Endothelial cell (in vitro differentiated cells): ENCODE data around the gene HMG20A. TPM values are rescaled to one million over a fixed set of nuclear protein-coding genes. Genes with fewer than 3 reads are reported as not detected.

ENCODE experiments used
- DNase-seq: peaks from one replicate; pipeline ENCODE4 v3.0.0; 2021; ENCODE audit warnings: low spot score
- H3K27ac Mint-ChIP-seq: one replicate; pipeline ENCODE4 v1.8.0; 2021; ENCODE audit warnings: mixed read lengths, inconsistent platforms; ENCODE audit not compliant: unreplicated experiment
- H3K27me3 Mint-ChIP-seq: one replicate; pipeline ENCODE4 v1.8.0; 2021; ENCODE audit warnings: mild to moderate bottlenecking, moderate library complexity, mixed read lengths, inconsistent platforms; ENCODE audit not compliant: unreplicated experiment
- H3K36me3 Mint-ChIP-seq: one replicate; pipeline ENCODE4 v1.8.0; 2021; ENCODE audit warnings: mild to moderate bottlenecking, low read depth, mixed read lengths, inconsistent platforms; ENCODE audit not compliant: unreplicated experiment
- H3K4me1 Mint-ChIP-seq: one replicate; pipeline ENCODE4 v1.8.0; 2021; ENCODE audit warnings: mild to moderate bottlenecking, mixed read lengths, inconsistent platforms; ENCODE audit not compliant: unreplicated experiment
- H3K4me3 Mint-ChIP-seq: one replicate; pipeline ENCODE4 v1.8.0; 2021; ENCODE audit warnings: mild to moderate bottlenecking, mixed read lengths, inconsistent platforms; ENCODE audit not compliant: unreplicated experiment
- H3K9me3 Mint-ChIP-seq: one replicate; pipeline ENCODE4 v1.8.0; 2021; ENCODE audit warnings: mixed read lengths, inconsistent platforms; ENCODE audit not compliant: unreplicated experiment
- total RNA-seq: library from RNA; stranded (reverse); fragmentation: NEBNext Ultra II Directional; extraction: Animal tissue kit (Norgen Biotek cat#: 25700); gene quantifications from one replicate; pipeline ENCODE4 v1.2.1, GENCODE V29; 2021; ENCODE audit not compliant: unreplicated experiment
- TF ChIP-seq, protein P1 (sequence below): fragments of 200-600 bp; sonication (generic); IDR thresholded peaks from one replicate; pipeline ENCODE4 v1.5.0; 2021; ENCODE audit warnings: antibody characterized with exemption; ENCODE audit not compliant: unreplicated experiment

The HMG20A gene
- total RNA-seq, 1 donor from 2014 or later = 111 TPM

DNA sequence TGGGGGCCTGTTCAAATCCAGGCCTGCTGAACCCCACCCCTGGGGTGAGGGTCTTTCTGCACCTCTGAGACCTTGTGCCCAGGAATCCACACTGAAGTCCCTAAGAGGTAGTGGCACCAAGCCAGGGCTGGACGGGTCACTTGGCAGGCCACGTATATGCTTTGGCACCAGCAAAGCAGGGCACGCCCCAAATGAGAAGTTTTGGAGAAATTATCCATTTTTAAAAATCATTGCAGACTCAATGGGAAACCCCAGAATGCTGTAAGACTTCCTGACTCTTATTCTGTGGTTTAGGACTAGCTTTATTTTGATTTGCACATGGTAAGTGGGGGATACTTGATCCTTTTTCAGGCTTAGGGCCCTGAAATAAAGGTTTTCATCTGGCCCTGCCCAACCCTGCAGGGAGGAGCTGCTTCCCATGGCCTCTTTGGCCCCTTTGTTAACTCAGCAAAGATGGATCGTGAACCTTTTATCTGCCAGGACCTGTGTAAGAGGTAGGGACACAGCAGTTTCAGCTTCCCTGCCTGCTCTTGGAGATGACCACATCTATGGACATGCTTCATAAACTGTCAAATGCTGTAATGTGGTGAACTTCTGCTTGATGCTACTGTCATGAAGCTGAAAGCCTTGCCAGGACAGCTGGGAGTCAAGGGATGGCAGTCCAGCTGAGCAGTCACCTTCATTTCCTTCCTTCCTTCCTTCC lies 88.0 kb downstream of the HMG20A start:
- no peak for DNase-seq
- Mint-ChIP-seq H3K27ac (no peak overlapping the region), H3K27me3 (peaks cover 7% of the 10 kb centered on the region), H3K9me3 (no peaks in the 10 kb centered on the region), H3K4me3 (peak overlapping the region; percentile 13), H3K36me3 (peaks cover 11% of the 10 kb centered on the region), H3K4me1 (peaks cover 51% of the 10 kb centered on the region)
- TF ChIP-seq, protein P1, sequence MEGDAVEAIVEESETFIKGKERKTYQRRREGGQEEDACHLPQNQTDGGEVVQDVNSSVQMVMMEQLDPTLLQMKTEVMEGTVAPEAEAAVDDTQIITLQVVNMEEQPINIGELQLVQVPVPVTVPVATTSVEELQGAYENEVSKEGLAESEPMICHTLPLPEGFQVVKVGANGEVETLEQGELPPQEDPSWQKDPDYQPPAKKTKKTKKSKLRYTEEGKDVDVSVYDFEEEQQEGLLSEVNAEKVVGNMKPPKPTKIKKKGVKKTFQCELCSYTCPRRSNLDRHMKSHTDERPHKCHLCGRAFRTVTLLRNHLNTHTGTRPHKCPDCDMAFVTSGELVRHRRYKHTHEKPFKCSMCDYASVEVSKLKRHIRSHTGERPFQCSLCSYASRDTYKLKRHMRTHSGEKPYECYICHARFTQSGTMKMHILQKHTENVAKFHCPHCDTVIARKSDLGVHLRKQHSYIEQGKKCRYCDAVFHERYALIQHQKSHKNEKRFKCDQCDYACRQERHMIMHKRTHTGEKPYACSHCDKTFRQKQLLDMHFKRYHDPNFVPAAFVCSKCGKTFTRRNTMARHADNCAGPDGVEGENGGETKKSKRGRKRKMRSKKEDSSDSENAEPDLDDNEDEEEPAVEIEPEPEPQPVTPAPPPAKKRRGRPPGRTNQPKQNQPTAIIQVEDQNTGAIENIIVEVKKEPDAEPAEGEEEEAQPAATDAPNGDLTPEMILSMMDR = no peak

- H3K27me3 Mint-ChIP-seq = peaks cover 6% of the 10 kb centered on the region
- H3K4me1 Mint-ChIP-seq = peaks cover 54% of the 10 kb centered on the region
- H3K4me3 Mint-ChIP-seq = no peak overlapping the region
- no peaks in the 10 kb centered on the region for H3K9me3 Mint-ChIP-seq
- no peak for DNase-seq
- H3K36me3 Mint-ChIP-seq = peaks cover 7% of the 10 kb centered on the region
- TF ChIP-seq, protein P1 = no peak
- no peak overlapping the region for H3K27ac Mint-ChIP-seq
Measured at GRCh38 chr15:77510066-77511057, 89.7 kb downstream of the HMG20A start.

DNA sequence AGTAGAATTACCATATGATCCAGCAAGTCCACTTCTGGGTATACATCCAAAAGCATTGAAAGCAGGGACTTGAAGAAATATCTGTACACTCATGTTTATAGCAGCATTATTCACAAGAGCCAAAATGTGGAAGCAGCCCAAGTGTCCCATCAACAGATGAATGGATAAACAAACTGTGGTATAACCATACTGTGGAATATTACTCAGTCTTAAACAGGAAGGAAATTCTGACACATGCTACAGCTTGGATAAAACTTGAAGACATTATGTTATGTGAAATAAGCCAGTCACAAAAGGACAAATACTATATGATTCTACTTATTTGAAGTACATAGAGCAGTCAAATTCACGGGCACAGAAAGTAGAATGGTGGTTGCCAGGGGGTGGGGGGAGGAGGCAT lies 91.2 kb downstream of the HMG20A start:
- H3K27me3 Mint-ChIP-seq = peaks cover 9% of the 10 kb centered on the region
- H3K36me3 Mint-ChIP-seq = peaks cover 6% of the 10 kb centered on the region
- TF ChIP-seq, protein P1 = no peak
- H3K9me3 Mint-ChIP-seq = no peaks in the 10 kb centered on the region
- H3K4me3 Mint-ChIP-seq = no peak overlapping the region
- peak overlapping the region; percentile 18 for H3K27ac Mint-ChIP-seq
- H3K4me1 Mint-ChIP-seq = peaks cover 46% of the 10 kb centered on the region
- no peak for DNase-seq

- H3K9me3 Mint-ChIP-seq = no peaks in the 10 kb centered on the region
- DNase-seq = no peak
- H3K27me3 Mint-ChIP-seq = peaks cover 7% of the 10 kb centered on the region
- no peak overlapping the region for H3K4me3 Mint-ChIP-seq
- no peak overlapping the region for H3K27ac Mint-ChIP-seq
- no peaks in the 10 kb centered on the region for H3K36me3 Mint-ChIP-seq
- TF ChIP-seq, protein P1 = no peak
- H3K4me1 Mint-ChIP-seq = peaks cover 32% of the 10 kb centered on the region
Measured at GRCh38 chr15:77513226-77513625, 92.5 kb downstream of the HMG20A start.
